NCI-H146 treated with DMSO at 0.1 percent for 48 hours (cell line): ENCODE measurements around the gene NEDD4L.
"Not testable (repeated sequence)": the region's sequence is repeated elsewhere in the genome, so short reads cannot be mapped to it uniquely, and the experiment has no call there.

Experiments used
- DNase-seq: peaks from one replicate; lab custom pipeline; 2025; ENCODE audit not compliant: unreplicated experiment; lab: John Stamatoyannopoulos, UW

The NEDD4L gene

GRCh38 chr18:58408665-58409064 is 364.6 kb downstream of the NEDD4L start:
- no peak for DNase-seq

DNA sequence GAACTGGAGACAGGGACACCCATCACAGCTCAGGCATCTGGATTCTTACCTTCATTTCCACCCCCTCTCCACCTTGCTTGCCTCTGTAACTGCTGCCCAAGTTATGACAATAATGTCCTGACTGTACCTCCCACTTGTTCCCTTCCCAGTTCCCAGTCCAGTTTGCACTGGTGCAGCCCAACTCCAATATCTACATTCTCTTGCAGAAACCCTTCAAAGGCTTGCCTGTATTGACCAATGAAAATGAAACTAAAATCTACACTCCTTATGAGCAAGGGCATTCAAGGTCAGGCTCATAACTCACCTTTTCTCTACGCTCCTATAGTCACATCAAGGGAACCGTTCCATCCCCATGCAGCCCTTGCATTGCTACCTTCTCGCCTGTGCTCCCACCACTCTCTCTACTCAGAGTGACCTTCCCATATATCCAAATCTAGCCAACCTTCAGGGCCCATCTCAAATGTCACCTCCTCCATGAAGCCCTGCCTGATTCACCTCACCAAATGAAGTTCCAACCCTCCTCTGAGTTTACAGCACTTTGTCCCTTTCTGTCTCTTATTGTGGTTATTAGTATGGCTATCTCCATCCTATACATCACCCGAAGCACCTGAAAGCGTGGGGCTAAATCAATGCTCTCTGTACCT is 365.9 kb downstream of the NEDD4L start:
- DNase-seq: no peak

DNA sequence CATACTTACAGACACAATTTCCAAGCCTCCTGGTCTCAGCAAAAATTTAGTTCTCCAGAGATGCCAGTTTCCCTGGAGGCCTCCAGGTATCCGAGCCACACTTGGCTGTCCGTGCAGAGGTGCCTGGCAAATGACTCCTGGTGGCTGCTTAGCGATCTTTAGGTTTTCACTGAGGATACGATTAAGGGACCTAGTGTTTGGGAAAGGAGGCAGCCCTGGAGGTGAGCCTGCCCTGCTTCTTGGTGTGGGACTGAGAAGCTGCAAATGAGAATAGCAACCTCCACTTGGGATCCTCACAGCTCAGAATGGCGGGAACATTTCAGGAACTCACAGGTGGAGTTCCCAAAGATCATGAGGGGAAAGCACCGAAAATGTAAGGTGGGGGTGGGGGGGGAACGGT is 367.3 kb downstream of the NEDD4L start:
- DNase-seq: no peak

- DNase-seq: peak; percentile 66
Observed at GRCh38 chr18:58412844-58413666, 369.0 kb downstream of the NEDD4L start.

DNA sequence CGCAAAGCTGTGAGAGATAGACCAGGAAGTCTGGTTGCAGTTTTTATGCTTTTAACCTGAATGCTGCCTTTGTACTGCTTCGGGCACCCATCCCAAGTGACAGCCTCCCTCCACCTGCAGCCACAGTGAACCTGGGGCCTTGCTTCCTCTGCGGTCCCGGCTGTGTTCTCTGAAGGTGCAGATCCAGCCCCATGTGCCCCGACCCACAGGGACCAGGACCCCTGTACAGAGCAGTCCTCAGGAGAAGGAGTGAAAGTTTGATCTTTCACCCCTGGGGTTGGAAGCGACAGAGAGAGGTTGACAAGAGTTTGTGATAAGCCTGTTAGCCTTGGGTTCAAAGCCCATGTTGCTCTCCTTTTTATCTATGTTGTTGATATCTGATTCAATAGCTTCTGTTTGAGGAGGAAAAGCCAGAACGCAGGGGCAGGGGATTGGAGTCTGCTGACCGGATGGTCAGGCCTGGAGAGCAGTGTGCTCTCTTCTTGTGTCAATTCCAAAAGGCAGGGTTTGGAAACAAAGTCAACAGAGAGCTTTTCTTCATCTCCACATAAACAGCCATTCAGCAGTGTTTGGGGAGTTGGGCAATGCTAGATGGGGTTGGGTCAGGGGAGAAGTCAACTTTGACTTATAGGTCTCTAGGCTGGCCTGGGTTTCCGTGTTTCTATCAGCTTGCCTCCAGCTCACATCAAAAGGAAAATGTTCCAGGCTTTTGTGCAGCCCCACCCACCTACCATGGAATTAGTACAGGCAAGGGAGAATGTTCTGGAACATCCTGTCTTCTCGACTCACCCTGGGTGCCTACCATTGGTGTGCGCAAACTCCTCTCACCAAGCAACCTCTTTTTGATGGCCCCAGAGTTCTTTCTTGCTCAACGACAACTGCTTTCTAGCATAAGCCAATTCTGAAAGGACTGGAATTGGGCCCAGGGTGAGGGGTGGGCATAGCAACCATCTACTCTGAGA is 369.9 kb downstream of the NEDD4L start:
- DNase-seq: no peak

- DNase-seq: no peak
Observed at GRCh38 chr18:58416014-58416703, 372.1 kb downstream of the NEDD4L start.

GRCh38 chr18:58416704-58417683 is 373.0 kb downstream of the NEDD4L start:
- DNase-seq: no peak

DNA sequence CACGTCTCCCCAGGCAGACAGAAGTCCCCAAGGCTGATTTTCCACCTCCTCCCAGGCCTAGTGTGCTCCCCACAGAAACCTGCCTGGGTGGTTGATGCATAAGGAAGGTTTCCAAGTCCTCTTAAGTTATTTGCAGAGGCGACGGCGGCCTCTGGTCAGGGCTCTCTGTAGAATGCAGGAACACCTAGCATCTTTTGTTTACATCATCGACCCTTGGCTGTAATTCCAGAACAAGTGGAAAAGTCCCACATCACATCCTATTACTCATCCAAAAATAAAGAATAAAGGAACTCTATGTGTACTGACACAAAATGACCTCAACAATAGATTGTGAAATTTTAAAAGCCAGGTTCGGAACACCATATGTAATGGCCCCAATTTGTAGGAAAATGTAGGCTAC is 373.7 kb downstream of the NEDD4L start:
- DNase-seq: no peak

DNA sequence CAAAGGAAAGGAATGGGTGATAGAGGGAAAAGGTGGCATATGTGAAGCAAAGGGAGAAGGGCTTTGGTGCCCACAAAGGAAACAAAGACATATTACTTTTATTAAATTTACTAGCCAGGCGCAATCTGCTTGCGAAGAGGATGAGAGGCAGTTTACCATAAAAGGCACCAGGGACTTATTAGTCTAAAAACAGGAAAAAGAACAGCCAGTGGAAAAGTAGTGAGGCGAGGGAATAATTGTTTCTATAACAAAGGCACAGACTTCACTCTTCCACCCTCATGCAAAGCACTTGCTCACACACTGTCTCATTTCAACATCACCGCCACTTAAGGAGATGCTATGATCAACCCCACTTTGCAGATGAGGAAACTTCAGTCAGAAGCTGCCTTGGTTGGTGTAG is 374.3 kb downstream of the NEDD4L start:
- no peak for DNase-seq

DNA sequence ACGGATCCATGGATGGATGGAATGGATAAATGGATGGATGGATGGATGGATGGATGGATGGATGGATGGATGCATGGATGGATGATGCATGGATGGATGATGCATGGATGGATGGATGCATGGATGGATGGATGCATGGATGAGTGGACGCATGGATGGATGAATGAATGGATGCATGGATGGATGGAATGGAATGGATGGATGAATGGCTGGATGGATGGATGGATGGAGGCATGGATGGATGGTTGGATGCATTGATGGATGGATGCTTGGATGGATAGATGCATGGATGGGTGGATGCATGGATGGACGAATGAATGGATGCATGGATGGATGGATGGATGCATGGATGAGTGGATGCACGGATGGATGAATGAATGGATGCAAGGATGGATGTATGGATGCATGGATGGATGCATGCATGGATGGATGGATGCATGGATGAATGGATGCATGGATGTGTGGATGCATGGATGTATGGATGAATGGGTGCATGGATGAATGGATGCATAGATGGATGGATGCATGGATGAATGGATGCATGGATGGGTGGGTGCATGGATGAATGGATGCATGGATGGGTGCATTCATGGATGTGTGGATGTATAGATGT is 375.7 kb downstream of the NEDD4L start:
- no peak for DNase-seq

GRCh38 chr18:58426611-58427010 is 382.6 kb downstream of the NEDD4L start:
- no peak for DNase-seq

GRCh38 chr18:58427321-58427720 is 383.3 kb downstream of the NEDD4L start:
- no peak for DNase-seq

GRCh38 chr18:58429442-58429841 is 385.4 kb downstream of the NEDD4L start:
- DNase-seq: no peak

- no peak for DNase-seq
Observed at GRCh38 chr18:58431215-58431614, 387.2 kb downstream of the NEDD4L start.

GRCh38 chr18:58432050-58432727 is 388.2 kb downstream of the NEDD4L start:
- no peak for DNase-seq

DNA sequence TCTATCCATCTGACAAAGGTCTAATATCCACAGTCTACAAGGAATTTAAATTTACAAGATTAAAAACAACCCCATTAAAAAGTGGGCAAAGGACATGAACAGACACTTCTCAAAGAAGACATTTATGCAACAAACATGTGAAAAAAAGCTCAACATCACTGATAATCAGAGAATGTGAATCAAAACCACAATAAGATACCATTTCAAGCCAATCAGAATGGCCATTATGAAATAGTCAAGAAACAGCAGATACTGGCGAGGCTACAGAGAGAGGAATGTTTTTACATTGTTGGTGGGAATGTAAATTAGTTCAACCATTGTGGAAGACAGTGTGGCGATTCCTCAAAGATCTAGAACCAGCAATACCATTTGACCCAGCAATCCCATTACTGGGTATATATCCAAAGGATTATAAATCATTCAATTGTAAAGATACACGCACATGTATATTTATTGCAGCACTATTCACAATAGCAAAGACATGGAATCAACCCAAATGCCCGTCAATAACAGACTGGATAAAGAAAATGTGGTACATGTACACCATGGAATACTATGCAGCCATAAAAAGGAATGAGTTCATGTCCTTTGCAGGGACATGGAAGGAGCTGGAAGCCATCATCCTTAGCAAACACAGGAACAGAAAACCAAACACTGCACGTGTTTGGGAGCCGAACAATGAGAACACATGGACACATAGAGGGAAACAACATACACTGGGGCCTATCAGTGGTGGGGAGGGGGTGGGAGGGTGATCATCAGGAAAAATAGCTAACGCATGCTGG is 391.4 kb downstream of the NEDD4L start:
- not testable (repeated sequence) for DNase-seq

DNA sequence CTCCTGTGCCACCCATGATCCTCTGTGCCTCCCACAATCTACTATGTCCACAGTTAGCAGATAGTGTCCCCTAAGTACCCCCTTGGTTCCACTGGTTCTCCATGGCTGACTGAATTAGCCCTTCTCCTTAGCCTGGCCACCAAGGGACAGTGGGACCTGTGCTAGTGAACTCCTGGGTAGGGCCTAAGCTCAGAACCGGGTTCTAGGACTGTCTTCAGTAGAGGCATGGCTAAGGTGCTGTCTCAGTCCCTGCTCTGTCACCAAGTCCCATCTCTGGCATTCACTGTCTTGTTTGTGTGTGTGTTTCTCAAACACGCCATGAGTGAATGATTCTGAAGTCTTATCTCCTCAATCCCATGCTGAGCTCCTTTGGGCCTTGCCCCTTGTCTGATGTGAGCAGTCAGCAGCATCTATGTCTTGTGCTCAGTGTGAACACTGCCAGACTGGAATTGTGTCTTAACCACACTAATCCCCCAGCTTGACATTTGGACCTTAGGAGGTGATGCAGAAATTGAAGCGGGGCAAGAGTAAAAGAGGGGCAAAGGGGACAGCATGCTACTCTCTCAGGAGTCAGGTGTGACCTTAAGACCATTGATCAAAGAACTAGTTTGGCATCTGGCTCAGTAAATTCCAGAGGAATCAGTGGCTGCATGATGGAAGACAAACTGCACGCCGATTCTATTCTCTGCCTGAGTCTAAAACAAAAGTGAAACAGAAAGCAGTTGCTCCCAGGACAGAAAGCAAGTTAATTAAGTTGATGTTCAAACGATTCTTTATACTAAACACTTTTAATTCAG is 394.3 kb downstream of the NEDD4L start:
- DNase-seq: no peak
